NCI-H526 treated with DMSO at 0.1 percent for 48 hours (cell line): Measurements from ENCODE around the gene WDR72.
"Not testable (repeated sequence)": the region's sequence is repeated elsewhere in the genome, so short reads cannot be mapped to it uniquely, and the experiment has no call there.

Experiments used
- DNase-seq: peaks from one replicate; lab custom pipeline; 2025; lab: John Stamatoyannopoulos, UW

The WDR72 gene

GRCh38 chr15:53759411-53759931, at the start of gene WDR72:
WDR72 (minus strand) TSS chr15:53759663; CDS start chr15:53733149, 26,514 bp downstream.
- DNase-seq, result no peak

DNA sequence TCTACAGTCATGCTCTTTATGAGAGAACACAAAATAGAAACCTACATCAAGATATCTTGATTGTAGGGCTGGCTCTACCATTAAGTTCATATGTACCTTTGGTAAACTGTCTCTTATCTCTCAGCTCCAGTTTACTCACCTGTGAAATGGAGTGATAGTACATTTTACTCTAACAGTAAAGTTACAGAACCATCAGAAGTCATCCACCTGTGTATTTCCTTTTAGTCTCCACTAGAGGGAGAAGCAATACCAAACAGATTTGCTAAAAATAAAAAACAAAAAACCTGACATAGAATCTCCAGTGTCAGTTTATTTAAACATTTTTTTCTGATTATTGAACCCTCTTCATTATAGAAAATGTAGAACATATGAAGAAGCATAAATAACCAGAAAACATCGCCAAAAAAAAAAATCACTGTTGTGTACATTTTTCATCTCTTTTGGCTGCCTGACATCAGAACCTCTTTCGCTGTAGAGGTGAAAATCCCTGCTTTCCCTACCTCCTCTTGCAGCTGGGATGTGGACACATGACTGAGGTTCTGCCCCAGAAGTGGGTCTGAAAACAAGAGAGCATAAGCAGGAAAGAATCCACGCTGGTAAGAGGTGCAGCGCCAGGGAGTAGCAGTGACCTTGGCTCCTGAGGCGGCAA, 48.7 kb upstream of the WDR72 start:
- peak; percentile 2 for DNase-seq

DNA sequence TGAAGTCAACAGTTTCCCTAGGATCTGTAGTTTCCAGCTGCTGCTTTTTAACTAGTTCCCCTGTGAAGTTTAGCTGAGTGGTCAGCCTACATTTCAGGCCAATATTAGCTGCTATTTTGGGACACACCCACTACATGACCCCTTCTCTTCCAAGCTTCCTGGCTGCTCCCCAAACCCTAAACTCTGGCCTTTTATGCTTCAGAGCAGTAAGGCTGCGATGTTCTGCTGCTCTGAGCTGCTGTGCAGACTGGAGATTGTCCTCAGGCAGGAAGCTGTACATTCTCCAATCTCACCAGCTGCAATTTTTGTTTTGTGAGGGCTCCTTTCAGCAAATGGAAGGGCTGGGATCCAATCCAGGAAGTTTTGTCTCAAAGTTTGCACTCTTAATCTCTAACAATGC, 48.0 kb upstream of the WDR72 start:
- no peak for DNase-seq

GRCh38 chr15:53802672-53803071, 43.2 kb upstream of the WDR72 start:
- no peak for DNase-seq

DNA sequence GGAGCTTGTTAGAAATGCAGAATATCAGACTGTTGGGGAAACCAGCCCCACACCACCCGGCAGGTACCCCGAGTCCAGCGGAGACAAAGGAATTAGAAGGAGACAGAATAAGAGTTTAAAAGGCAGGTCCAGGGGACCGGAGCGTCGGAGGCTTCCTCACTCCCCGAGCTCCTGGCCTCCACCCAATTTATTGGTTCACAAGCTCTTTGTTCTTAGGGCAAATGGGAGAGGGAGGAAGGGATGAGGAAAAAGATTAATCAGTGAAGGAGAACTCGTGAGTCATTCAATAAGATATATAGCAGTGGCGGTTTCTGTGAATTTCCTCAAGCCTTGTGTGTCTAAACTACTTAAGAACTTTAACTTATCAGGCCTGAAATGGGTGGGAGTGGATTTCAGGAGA, 32.1 kb upstream of the WDR72 start:
- DNase-seq, result no peak

DNA sequence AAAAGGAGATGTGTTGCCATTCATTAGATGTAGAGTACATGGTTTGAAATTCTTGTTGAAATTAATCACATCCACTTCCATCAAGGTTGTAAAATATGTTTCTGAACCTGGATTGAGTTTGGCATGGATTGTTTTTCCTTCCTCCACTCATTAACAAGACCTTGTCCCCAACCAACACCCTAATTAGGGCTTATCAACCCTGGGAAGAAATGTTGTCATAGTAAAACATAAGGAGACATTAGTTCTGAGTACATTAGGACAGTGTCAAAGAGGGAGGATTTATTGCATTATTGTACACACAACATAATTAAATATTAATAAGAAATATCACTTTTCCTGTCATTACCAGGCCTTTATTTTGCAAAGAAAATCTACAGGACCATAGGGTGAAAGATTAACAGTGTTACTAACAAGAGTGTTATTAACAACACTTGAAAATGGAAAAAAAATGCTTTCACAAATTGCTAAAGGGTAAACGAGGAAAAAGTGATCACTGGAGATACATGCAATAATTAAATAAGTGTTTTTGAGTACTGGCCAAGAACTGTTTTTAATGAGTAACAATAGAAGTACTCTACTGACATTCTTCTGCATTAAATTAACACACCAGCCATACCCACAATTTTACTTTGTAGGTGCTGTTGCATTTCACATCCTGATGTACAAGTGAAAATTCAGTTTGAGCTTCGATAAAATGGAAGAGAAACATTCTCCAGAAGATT, 30.4 kb upstream of the WDR72 start:
- DNase-seq, result no peak

DNA sequence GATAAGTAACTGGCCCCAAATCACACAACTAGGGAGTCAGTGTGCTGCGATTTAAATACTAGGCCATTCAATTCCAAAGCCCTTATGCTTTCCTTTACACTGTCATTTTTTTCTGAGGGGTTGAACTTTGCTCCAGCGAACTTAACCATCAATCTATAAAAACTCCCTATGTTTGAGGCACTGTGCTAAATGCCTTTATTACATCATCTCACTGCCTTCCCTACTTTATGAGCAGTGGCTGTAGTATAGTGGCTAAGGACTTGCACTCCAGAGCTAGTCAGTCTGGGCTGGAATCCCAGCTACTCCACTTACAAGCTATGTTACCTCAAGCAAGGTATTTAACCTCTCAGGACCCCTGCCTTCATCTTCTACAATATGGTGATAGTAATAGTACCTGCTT, 26.9 kb upstream of the WDR72 start:
- no peak for DNase-seq

GRCh38 chr15:53785241-53785640, 25.8 kb upstream of the WDR72 start:
- DNase-seq, result not testable (repeated sequence)

- DNase-seq, result no peak
Observed at GRCh38 chr15:53762916-53763315, 3.5 kb upstream of the WDR72 start.

GRCh38 chr15:53758412-53758811, 1.1 kb downstream of the WDR72 start:
- no peak for DNase-seq

GRCh38 chr15:53757906-53758305, 1.6 kb downstream of the WDR72 start:
- DNase-seq, result no peak

DNA sequence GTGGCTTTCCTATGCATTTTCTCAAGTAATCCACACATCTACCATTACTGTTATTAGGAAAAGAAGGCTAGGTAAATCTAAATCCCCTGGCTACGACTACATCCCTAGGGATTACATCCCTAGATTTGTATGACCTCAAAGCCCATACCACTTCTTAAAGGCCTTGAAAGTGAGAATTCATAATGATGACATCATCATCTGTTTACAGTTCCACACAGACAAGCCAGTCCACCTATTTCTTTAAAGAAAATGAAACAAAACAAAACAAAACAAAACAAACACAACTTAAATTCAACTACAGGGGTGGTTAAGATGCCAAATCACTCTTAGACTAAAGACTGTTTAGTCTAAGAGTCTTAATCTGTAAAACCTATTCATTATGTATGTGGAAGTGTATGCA, 5.7 kb downstream of the WDR72 start:
- no peak for DNase-seq

DNA sequence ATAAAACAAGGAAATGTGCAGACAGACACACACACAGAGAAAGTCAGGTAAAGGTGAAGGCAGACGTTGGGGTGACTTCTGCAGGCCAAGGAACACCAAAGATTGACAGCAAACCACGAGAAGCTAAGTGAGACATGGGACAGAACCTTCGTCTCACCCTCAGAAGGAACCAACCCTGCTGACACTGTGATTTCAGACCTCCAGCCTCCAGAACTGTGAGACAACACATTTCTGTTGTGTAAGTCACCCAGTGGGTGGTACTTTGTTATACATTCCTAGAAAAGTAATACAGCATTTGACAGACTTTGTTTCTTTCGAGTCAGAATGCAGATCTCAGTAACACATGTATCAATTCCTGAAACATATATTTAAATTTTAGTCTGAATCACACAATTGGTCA, 7.1 kb downstream of the WDR72 start:
- DNase-seq, result no peak

- DNase-seq, result no peak
Observed at GRCh38 chr15:53747501-53748068, 11.9 kb downstream of the WDR72 start.

DNA sequence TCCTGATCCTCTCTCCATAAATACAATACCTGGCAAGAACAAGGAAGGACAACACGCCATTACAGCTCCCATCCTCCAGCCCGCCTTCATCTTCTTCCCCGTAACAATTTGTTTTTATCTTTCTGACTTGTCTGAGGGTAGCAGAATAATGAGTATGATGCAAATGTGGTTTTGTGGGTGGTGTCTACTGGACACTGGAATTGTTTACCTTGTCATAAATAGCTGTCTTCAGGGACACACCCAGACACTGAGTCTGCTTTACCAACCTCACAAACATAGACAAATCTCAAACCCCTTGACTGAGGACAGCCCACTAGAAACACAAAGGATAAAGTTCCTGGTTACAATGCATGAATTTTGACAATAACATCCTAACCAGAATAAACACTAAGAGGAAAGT, 13.4 kb downstream of the WDR72 start:
- DNase-seq, result peak; percentile 69

GRCh38 chr15:53739651-53740050, 19.8 kb downstream of the WDR72 start:
- DNase-seq, result no peak

DNA sequence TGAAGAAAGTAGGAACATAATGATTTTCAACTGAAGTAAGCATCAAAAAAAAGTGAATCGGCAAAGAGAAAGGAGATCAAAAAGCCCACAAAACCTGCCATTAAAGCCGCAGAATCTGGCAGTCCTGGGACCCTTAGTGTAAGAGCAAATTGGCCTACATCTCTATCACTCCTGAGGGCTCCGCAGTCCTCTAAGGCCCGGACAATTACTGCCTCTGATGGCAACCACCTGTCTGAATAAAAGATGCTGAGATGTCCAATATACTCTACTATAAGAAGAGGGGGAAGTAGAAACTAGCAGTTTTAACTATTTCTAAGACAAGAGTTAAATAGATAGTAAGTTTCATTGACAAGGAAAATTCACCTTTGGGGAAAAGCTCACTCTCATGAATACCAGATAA, 20.3 kb downstream of the WDR72 start:
- DNase-seq, result no peak

- DNase-seq, result no peak
Observed at GRCh38 chr15:53721334-53722087, 38.0 kb downstream of the WDR72 start.

- no peak for DNase-seq
Observed at GRCh38 chr15:53716909-53717876, 42.3 kb downstream of the WDR72 start.

- DNase-seq, result no peak
Observed at GRCh38 chr15:53713218-53713617, 46.2 kb downstream of the WDR72 start.

- DNase-seq, result no peak
Observed at GRCh38 chr15:53710906-53711305, 48.6 kb downstream of the WDR72 start.
